EL (cell line): ENCODE measurements around the gene PRKAR2A.
"Not testable (repeated sequence)": the region's sequence is repeated elsewhere in the genome, so short reads cannot be mapped to it uniquely, and the experiment has no call there.

Experiments used
- DNase-seq: peaks from one replicate; pipeline ENCODE4 v3.0.0-alpha.2; 2016

The PRKAR2A gene

DNA sequence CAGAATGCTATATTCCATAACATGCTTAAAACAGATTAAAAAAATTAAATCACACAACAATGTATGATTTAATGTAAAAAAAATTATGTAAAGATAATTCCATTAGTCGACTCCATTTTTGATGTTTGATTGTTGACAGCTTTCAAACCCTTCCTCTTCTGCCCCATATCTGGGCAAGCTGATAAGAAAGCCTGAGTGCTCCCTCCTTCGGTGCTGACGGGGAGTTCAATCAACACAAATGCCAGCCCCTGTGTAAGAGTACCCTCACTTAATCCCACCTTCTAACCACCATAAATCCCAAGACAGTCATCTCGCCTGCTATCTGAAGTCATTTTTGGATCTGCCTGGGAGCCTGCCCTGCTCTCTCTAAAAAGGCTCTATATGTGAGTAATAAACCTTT, 70.8 kb downstream of the PRKAR2A start:
- DNase-seq = no peak

DNA sequence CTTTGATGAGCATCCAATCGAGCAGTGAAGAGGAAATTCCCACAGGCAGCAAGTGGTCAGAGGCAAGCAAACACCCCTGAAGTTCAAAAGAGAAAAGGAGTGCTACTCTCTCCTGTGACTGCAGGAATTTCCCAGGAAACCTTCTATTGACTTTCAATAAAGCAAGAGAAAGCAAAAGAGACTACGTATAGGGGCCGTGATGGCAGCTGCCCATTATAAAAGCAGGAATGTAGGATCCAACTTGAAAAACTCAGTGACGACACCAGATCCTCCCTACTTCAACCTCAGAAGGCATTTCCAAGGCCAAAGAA, 77.5 kb downstream of the PRKAR2A start:
- DNase-seq = no peak

DNA sequence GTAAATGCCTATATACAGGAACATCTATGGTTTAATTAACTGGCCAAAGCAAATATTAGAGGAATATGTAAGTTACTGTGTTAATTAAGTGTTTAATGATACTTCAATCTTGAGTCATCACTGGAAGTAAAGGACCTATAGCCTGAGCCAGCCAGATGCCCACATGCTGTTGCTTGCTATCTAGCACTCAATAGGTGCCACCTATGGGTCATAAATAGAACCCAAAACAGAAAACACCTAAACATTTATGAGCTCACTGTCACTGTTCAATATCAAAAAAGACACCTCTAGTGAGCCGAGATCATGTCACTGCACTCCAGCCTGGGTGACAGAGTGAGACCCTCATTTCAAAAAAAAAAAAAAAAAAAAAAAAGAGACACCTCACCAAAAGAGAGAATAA, 82.3 kb downstream of the PRKAR2A start:
- no peak for DNase-seq

DNA sequence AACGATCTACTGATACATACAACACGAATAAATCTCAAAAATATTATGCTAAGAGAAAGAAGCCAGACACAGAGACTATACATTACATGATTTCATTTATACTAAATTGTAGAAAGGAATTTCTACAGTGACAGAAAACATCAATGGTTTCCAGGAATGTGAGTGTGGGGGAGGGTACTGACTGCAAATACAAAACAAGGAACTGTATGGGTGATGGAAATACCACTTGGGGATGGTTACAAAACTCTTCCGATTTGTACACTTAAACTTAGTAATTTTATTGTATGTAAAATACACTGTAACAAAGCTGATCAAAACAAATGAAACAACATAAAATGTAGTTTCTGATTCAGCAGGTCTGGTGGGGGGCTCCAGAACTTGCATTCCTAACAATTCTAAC, 84.9 kb downstream of the PRKAR2A start:
- DNase-seq = no peak

DNA sequence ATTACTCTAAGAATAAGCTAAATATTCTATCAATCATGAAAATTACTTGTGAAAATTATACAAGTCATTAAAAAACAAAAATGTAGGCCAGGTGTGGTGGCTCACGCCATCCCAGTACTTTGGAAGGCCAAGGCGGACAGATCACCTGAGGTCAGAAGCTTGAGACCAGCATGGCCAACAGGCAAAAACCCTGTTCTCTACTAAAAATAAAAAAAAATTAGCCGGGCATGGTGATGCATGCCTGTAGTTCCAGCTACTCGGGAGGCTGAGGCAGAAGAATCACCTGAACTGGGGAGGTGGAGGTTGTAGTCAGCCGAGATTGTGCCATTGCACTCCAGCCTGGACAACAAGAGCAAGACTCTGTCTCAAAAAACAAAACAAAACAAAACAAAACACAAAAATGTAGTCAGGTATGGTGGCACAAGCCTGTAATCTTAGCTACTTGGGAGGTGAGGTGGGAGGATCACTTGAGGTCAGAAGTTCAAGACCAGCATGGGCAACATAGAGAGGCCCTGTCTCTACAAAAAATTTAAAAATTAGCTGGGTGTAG, 87.6 kb downstream of the PRKAR2A start:
- DNase-seq = not testable (repeated sequence)

DNA sequence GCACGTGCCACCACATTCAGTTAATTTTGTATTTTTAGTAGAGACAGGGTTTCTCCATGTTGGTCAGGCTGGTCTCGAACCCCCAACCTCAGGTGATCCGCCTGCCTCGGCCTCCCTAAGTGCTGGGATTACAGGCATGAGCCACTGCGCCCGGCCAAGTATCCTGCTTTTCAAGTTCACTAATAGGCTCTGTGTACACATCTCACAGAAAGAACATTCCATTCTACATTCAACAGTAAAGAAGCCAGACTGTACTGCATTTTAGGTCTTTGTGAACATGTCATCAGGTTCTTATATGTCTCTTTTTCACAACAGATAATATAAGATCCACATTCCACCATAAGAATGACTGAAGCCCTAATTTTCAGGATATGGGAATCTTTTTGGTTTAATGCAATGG, 88.1 kb downstream of the PRKAR2A start:
- DNase-seq = not testable (repeated sequence)

DNA sequence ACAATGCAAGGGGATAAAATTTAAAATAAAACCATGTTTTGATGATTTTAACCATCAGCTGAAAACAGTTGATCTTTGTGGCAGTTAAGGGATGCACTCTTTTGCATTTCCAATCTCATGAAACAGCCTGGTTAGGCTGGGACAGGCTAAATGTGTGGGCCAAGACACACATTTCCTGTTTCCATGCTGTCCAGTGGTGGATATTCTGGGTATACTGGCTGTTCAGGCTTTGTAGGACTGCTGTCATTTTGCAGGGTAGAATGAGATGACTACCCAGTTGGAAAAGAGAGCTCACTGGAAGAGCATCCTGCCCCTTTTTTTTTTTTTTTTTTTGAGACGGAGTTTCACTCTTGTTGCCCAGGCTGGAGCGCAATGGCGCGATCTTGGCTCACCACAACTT, 88.6 kb downstream of the PRKAR2A start:
- DNase-seq = no peak

DNA sequence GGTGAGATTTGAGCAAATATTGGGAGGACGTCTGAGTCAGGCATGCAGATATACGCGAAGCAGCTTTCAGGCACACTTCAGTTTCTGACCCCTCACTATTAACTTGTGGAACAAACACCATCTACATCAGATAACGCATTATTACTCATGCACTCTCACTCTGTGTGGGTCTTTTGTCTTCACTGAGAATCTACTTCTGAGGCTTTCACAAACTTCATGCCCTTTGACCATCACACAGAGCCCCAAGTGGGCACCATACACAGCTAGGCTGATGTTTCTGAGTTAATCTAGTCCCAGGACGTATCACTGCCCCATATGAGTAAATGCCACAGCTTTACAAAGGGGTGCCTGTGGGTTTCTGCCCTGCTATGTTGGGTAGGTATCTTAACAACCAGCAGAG, 91.0 kb downstream of the PRKAR2A start:
- no peak for DNase-seq

DNA sequence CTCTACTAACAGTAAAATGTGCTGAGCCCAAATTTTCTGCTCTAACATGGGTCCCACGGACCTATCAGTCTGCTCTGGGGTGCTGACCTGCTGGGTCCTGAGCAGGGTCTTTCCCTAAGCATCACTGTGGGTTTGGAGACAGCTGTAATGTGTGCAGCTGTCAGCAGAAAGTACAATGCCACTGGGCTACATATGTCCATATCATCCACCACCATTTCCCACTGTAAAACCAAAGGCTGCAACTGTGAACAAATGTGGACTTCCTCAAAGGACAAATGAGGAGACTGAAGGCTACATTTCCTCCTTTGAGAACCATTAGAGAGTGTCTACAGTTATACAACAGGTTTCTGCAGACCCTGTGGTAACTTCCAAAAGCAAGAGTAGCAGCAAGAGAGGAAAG, 96.8 kb downstream of the PRKAR2A start:
- no peak for DNase-seq

DNA sequence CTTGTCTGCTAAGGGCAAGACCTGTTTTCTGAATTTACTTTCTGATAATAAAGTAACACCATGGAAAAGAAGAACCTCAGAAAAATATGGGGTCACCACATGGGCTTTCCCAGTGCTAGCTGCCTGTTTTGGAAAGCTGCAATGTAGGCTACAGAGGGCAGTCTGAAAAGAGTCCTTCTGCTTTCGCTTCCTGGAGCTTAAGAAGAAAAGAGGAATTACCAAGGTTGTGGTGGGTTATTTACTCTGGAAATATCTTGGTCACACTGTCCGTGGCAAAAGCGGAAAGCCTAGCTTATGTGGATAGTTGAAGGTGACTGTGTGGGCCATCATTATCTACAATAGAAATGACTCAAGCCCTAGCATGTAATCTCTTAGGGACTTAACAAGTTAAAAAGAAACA, 98.9 kb downstream of the PRKAR2A start:
- DNase-seq = no peak

DNA sequence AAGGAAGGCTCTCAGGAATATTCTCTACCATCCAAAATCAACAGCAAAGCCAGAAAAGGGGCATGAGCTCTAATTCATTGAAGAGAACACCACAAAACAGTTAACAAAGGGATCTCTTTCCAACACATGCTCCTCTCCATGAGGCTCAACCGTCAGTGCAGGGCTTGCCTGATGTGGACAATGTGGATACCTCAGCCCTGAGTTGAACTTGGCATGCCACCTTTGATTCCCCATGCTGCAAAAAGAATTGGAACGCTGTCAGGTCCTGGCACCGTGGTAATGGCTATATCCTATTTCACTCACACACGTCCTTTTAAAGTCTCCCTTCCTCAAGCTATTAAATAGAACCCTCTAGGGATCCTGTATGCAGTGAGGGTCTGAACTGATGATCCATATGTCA, 100.0 kb downstream of the PRKAR2A start:
- no peak for DNase-seq

DNA sequence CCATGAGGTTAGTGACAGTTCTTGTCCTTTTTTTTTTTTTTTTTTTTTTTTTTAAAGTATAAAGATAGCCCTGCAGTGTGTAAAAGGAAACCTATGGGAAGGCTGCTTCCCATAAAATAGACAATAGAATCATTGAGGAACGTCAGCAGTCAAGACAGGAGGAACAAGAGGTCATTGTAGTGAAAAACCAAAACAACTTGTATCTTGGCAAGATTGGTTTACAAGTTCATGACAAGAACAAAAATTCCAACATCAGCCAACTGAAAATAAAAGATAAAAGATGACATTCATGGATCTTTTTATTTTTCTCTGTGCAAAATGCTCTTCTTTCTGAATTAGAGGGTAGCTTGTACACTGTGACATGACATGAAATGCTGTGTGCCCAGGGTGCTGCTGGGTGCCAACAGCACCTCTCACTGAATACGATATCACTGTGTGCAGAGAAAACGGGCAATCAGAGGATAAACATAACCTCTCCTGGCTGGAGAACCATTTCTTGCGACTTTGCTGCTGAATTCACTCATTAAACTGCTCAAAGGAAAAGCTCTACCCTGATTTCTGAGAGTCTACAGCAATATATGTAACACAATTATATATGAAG, 100.6 kb downstream of the PRKAR2A start:
- no peak for DNase-seq

DNA sequence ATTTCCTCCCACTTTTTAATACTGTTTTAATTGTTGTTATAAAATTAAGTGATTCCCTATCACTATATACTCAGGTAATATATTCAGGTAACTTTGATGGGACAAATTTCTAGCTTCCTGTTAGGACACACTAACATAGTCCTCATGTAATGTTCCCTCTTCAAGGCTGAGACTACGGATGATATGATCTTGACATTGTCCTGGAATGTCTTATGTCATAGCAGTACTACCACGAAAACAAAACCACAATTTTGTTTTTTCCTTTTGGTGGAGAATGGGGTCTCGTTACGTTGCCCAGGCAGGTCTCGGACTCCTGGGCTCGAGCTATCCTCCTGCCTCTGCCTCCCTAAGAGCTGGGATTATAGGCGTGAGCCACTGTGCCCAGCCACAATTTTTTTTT, 103.9 kb downstream of the PRKAR2A start:
- no peak for DNase-seq

DNA sequence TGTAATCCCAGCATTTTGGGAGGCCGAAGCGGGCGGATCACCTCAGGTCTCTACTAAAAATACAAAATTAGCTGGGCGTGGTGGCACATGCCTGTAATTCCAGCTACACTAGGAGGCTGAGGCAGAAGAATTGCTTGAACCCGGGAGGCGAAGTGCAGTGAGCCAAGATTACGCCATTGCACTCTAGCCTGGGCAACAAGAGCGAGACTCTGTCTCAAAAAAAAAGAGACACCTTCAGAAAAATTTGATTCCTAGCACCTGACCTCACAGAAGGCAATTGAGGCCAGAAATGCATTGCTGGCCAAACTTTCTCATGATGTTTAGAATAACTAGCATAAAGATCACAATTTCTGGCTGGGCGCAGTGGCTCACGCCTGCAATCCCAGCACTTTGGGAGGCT, 106.4 kb downstream of the PRKAR2A start:
- not testable (repeated sequence) for DNase-seq

DNA sequence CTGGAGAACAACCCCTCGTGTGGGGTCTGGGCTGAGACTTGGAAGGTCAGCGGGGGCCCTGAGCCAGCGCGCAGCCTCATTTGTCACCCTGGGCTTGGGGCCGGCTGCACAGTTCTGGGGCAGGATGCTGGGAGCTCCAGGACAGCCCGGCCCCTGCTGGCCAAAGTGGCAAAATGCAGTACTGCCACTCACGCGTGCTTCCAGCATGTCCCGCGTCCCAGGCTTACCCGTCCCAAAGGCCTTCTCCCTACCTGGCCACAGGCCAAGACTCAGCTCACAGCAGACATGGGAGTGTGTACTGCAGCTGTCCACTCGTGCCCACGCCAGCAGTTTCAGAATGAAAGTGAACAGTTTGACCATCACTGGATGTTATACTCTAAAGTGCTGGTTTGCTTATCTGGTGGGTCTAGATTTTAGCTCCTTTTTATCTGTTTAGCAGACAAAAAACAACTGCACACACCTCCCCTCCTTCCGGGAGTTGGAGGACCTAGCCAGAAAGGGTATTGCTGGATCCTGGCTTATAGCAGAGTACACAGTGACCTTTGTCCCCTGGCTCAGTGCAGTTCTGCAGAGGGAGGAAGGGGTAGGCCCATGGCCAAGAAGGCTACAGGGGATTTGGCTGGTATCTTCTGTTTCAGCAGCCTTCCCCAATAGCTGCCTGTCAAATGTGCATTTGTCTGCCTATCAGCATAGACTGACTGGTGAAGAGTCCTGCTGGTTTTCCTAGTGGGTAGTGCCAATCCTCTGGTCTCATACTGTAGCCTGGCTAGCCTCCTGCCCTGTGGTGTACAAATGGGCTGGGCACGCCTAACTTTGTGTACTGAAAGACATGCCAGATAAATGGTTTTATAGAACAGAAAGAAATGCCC, 107.5 kb downstream of the PRKAR2A start:
- peak; percentile 80 for DNase-seq

DNA sequence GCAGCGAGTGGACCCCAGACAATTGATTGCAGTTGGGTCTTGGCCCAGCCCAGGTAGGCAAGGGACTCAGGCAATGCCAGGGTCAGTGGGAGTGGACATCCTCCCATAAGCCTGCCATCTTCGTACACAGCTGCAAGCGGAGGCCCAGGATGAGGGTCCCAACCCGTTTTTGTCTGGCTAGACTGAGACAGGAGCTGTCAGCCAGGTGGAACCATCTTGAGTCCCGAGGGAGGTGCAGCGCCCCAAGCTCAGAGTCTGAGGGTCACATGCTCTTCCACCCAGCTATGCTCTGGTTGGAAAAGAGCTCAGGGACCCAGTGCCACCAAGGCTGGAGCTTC, 108.1 kb downstream of the PRKAR2A start:
- DNase-seq = no peak

DNA sequence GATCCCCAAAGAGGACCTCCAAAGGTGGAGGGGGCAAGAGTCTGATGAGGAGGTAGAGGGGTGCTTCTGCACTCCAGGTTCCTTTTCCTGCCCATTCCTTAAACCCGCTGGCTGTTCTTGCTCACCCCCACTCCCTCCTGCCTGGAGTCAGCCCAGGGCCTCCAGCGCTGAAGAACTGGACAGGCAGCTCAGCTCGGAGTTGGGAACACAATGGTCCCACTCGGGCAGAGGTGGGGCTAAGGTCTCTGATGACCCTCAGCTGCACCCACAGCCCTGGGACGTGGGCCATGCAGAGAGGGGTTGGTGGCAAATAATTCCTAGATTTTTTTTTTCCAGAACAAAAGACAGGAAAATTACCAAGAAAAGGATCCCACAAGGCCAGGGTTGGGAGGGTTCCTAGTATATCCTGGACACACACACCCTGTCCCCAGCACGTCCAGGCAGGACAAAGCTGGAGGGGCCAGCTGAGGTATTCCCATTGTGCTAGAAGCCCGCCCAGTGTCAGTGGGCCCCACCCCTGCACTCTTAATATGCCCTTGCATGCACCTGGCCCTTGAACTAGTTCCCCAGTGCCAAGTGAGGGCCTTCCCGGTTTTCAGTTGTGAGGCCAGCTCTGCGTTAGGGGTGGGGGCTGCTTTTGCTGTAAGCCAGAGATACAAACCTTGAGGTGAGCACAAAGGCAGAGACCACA, 108.6 kb downstream of the PRKAR2A start:
- no peak for DNase-seq

DNA sequence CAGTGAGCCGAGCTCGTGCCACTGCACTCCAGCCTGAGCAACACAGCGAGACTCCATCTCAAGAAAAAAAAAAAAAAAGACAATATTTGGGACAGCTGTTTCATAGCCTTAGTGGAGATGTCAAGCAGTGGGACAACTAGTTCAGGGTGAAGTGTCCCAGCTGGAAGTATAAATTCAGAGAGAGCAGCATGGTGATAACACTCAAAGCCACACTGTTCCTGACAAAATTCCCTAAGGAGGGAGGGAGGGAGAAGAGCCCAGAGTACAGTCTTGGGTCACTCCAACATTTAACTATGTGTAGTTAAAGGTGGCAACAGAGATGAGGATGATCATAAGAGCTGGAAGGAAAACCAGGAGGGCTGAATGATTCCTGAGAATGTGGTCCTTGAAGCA, 109.5 kb downstream of the PRKAR2A start:
- no peak for DNase-seq

DNA sequence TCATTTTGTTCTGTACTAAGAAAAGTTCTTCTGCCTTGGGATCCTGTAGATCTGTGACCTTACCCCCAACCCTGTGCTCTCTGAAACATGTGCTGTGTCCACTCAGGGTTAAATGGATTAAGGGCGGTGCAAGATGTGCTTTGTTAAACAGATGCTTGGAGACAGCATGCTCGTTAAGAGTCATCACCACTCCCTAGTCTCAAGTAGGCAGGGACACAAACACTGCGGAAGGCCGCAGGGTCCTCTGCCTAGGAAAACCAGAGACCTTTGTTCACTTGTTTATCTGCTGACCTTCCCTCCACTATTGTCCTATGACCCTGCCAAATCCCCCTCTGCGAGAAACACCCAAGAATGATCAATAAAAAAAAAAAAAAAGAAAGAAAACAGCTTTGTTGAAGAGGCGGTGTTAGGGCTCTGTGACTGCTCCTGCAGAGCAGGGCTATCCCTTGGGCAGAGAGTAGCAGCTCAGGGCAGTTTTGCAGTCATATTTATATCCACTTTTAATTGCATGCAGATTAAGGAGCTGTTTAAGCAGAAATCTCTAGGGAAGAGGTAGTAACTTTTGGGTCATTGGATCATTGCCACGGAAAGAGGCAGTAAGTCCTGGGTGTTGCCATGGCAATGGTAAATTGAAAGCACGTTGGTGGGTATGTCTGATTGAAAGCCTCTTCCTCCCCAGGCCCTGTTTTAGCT, 112.5 kb downstream of the PRKAR2A start:
- not testable (repeated sequence) for DNase-seq

DNA sequence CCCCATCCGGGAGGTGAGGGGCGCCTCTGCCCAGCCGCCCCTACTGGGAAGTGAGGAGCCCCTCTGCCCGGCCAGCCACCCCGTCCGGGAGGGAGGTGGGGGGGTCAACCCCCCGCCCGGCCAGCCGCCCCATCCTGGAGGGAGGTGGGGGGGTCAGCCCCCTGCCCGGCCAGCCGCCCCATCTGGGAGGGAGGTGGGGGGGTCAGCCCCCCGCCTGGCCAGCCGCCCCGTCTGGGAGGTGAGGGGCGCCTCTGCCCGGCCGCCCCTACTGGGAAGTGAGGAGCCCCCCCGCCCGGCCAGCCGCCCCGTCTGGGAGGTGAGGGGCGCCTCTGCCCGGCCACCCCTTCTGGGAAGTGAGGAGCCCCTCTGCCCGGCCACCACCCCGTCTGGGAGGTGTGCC, 113.1 kb downstream of the PRKAR2A start:
- DNase-seq = not testable (repeated sequence)

DNA sequence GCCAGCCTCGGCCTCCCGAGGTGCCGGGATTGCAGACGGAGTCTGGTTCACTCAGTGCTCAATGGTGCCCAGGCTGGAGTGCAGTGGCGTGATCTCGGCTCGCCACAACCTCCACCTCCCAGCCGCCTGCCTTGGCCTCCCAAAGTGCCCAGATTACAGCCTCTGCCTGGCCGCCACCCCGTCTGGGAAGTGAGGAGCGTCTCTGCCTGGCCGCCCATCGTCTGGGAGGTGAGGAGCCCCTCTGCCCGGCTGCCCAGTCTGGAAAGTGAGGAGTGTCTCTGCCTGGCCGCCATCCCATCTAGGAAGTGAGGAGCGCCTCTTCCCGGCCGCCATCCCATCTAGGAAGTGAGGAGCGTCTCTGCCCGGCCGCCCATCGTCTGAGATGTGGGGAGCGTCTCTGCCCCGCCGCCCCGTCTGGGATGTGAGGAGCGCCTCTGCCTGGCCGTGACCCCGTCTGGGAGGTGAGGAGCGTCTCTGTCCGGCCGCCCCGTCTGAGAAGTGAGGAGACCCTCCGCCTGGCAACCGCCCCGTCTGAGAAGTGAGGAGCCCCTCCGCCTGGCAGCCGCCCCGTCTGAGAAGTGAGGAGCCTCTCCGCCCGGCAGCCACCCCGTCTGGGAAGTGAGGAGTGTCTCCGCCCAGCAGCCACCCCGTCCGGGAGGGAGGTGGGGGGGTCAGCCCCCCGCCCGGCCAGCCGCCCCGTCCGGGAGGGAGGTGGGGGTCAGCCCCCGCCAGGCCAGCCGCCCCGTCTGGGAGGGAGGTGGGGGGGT, 113.7 kb downstream of the PRKAR2A start:
- DNase-seq = not testable (repeated sequence)

DNA sequence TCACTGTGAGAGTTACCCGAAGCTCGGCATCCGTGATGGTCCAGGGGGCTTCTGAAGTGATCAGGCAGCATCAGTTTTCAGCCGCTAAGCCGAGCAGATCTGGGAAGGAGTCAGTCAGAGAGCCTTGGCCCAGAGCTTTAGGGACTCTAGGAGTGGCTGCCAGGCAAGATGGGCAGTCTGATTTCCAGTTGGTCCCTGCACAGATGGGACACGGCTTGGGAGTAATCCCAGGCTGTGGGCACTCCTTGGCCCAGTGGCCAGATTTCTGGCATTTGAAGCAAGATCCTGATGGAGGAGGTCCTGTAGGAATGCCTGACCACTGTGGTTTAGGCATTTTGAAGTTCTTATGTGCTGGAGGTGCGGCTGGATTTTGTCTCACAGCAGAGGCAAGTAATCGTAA, 120.2 kb downstream of the PRKAR2A start:
- no peak for DNase-seq
